ENCODE data around the gene LUZP4. TPM values are rescaled to one million over a fixed set of nuclear protein-coding genes. Genes with fewer than 3 reads are reported as not detected.

LUZP4 gene, protein sequence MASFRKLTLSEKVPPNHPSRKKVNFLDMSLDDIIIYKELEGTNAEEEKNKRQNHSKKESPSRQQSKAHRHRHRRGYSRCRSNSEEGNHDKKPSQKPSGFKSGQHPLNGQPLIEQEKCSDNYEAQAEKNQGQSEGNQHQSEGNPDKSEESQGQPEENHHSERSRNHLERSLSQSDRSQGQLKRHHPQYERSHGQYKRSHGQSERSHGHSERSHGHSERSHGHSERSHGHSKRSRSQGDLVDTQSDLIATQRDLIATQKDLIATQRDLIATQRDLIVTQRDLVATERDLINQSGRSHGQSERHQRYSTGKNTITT
- not detected in 2 replicates for total RNA-seq

DNA sequence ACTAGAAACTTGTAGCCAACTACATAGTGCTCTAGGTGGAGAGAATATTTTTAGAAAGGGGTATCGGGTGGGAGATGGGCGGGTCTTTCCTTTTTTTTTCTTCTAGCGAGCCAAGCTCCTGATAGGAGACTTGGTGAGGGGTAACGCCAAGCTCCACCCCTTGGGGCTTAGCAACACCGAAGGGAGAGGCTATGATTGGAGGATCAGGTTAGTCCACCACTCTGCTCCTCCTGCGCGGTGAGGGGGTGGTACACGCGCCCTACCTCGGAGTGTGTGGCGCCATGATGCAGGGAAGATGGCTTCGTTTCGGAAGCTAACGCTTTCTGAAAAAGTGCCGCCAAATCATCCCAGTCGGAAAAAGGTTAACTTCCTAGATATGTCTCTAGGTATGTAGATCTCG is at the start of gene LUZP4:
Gene LUZP4 (plus strand): TSS at position 251 of the 400 bp plus-strand sequence. CDS start 45 bp downstream, at position 296.

Other genes starting within 250 kb of the LUZP4 start
- not detected in 2 replicates for gene RBMXL3, start 100.3 kb upstream of the LUZP4 start, total RNA-seq
- gene LRCH2, start 55.6 kb upstream of the LUZP4 start, total RNA-seq: 10.9 and 11.7 TPM in 2 replicates

Measured in smooth muscle cell of the pulmonary artery (primary cell).